Measurements from ENCODE around the gene MN1. TPM values are rescaled to one million over a fixed set of nuclear protein-coding genes. Genes with fewer than 3 reads are reported as not detected.
A peak's percentile ranks its signal among the peaks of the same experiment; 100 is the strongest.

MN1 gene
- polyA plus RNA-seq, 2 of the 4 experiments (the other 2 are of a cell fraction) = 0.59 to 2.4 TPM

DNA sequence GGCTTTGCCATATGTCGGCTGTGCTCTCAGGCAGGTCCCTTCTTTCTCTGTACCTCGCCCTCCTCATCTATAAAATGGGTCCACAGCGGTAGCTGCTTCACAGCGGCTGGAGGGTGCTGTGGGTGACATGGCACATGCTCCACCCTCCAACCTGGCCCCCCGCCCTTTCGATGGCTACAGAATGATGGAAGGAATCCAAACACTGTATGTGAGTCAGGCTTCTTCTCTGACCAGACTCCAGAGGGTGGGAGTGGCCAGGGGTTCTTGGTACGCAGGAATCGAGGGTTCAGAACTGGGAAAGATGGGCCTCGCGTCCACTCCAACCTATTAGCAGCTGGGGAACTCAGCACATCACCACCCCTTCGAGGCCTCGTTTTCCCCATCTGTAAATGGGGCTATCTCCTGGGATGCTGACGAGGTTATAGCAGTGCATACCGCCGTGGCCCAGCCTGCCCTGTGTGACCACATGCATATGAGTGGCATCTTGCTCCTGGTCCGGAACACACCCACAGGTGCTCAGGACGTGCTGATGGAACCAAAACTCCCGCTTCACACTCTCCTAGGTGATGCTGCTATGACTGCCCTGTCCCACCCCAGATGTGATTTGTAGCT lies 26.4 kb downstream of the MN1 start (continued):
- TF ChIP-seq, protein P1, sequence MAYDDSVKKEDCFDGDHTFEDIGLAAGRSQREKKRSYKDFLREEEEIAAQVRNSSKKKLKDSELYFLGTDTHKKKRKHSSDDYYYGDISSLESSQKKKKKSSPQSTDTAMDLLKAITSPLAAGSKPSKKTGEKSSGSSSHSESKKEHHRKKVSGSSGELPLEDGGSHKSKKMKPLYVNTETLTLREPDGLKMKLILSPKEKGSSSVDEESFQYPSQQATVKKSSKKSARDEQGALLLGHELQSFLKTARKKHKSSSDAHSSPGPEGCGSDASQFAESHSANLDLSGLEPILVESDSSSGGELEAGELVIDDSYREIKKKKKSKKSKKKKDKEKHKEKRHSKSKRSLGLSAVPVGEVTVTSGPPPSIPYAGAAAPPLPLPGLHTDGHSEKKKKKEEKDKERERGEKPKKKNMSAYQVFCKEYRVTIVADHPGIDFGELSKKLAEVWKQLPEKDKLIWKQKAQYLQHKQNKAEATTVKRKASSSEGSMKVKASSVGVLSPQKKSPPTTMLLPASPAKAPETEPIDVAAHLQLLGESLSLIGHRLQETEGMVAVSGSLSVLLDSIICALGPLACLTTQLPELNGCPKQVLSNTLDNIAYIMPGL (CRISPR knock-in tag; IDR thresholded peaks at IDR 0.05; ENCODE audit: borderline replicate concordance) = no peak
- TF ChIP-seq CBX8 (IDR thresholded peaks at IDR 0.05) = no peak

DNA sequence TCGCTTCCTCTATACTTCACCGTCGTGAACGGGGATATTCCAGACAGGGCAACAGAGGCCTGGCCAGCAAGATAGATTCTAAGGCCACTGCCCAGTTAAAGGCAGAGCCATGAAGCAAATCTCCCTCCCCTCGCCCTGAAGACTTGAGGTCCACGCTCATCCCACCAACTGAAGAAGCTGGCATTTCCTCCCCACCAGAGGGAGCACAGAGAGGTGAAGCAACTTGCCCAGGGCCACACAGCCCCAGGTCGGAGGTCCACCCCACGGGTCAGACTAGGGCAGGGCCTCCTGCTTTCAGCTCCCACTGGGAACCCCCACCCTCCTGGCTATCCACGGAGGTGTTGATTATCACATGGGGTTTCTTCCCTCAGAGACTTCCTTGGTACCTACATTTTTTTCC lies 27.4 kb downstream of the MN1 start:
- FAIRE-seq (no peak), DNase-seq (ENCODE audit: low read depth in 1 of 2, low spot score in 1 of 2) (no peak), ATAC-seq (no peak)
- Histone ChIP-seq H3K27ac (no peak overlapping the region), H3K4me1 (no peaks in the 10 kb centered on the region), H3K9me3 (no peaks in the 10 kb centered on the region), H3K4me3 (no peak overlapping the region), H3K4me2 (no peak overlapping the region)
- WGBS (ENCODE audit: missing lambda C conversion rate) = 77% methylated on average over 8 of the region's 9 CpGs
- TF ChIP-seq RARB (CRISPR knock-in tag; IDR thresholded peaks at IDR 0.05) (no peak), ZFP36 (IDR thresholded peaks at IDR 0.05; ENCODE audit: borderline replicate concordance, partially characterized antibody) (peak; percentile 36)
- POLR2A ChIA-PET = no interaction called here
- CTCF ChIA-PET = no interaction called here

DNA sequence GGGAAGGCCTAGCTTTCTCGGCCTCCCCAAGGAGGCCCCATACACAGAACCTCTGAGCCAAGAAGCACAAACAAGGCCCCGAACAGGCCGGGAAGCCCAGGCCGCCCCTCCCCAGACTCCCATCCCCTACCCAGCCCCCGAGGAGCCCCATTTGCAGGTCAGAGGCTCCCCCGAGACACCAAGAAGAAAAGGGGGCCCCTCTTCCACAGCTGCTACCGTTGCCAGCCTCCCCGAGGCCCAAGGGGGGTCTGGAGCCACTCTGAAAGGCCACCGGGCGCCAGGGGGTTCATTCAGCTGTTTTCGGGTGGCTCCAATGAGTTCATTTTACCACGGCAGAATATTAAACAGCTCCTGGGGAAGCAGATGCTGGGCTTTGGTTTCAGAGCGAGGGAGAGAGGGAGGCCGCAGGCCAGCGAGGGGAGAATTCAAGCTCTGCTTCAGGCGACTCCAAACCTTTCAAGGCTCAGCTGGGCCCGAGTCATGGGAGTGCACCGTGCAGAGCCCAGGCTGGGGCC lies 28.5 kb downstream of the MN1 start:
- no peak overlapping the region for H3K27ac ChIP-seq
- no peak overlapping the region for H3K4me3 ChIP-seq
- no peak for ATAC-seq
- 87% methylated on average over 5 of the region's 18 CpGs for WGBS (ENCODE audit: missing lambda C conversion rate)
- TF ChIP-seq TFCP2L1 (CRISPR knock-in tag; IDR thresholded peaks at IDR 0.05) (no peak), CEBPB (IDR thresholded peaks at IDR 0.05) (no peak), HEYL (CRISPR knock-in tag; IDR thresholded peaks at IDR 0.05) (no peak), CHD2 (IDR thresholded peaks at IDR 0.05; ENCODE audit: low read length, partially characterized antibody) (no peak), FOSL2 (IDR thresholded peaks at IDR 0.05) (no peak), FOSL2 (CRISPR knock-in tag; IDR thresholded peaks at IDR 0.05) (no peak), ZSCAN20 (CRISPR knock-in tag; IDR thresholded peaks at IDR 0.05) (no peak)
- TF ChIP-seq, protein P2, sequence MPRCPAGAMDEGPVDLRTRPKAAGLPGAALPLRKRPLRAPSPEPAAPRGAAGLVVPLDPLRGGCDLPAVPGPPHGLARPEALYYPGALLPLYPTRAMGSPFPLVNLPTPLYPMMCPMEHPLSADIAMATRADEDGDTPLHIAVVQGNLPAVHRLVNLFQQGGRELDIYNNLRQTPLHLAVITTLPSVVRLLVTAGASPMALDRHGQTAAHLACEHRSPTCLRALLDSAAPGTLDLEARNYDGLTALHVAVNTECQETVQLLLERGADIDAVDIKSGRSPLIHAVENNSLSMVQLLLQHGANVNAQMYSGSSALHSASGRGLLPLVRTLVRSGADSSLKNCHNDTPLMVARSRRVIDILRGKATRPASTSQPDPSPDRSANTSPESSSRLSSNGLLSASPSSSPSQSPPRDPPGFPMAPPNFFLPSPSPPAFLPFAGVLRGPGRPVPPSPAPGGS (IDR thresholded peaks at IDR 0.05) = no peak
- TF ChIP-seq, protein P3, sequence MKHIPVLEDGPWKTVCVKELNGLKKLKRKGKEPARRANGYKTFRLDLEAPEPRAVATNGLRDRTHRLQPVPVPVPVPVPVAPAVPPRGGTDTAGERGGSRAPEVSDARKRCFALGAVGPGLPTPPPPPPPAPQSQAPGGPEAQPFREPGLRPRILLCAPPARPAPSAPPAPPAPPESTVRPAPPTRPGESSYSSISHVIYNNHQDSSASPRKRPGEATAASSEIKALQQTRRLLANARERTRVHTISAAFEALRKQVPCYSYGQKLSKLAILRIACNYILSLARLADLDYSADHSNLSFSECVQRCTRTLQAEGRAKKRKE (CRISPR knock-in tag; IDR thresholded peaks at IDR 0.05; ENCODE audit: low read depth) = no peak
- TF ChIP-seq, protein P4, sequence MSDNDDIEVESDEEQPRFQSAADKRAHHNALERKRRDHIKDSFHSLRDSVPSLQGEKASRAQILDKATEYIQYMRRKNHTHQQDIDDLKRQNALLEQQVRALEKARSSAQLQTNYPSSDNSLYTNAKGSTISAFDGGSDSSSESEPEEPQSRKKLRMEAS (IDR thresholded peaks at IDR 0.05) = no peak
- TF ChIP-seq, protein P5, sequence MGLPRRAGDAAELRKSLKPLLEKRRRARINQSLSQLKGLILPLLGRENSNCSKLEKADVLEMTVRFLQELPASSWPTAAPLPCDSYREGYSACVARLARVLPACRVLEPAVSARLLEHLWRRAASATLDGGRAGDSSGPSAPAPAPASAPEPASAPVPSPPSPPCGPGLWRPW (IDR thresholded peaks at IDR 0.05) = no peak
- H3K4me1 ChIP-seq = no peaks in the 10 kb centered on the region
- CTCF ChIA-PET = interaction anchor here (0.7 kb wide), 1 partner anchor 31 kb away, joined by 3 read pairs; no protein-coding TSS in a partner anchor
- no peak overlapping the region for H3K4me2 ChIP-seq
- no peak for DNase-seq (ENCODE audit: low read depth in 1 of 2, low spot score in 1 of 2)
- no peaks in the 10 kb centered on the region for H3K9me3 ChIP-seq
- no peak for FAIRE-seq
- POLR2A ChIA-PET = no interaction called here

Data from A549 (cell line).